CD4-positive, alpha-beta T cell treated with Interleukin-15 for 4 hours (primary cell): ENCODE results near the gene RNF111.
"Not testable (repeated sequence)": the region's sequence is repeated elsewhere in the genome, so short reads cannot be mapped to it uniquely, and the experiment has no call there.

Source experiments
- DNase-seq: peaks from one replicate; pipeline ENCODE4 v3.0.0-alpha.2; 2020; ENCODE audit warnings: low spot score

Gene RNF111

GRCh38 chr15:59059076-59059597 lies 71.7 kb downstream of the RNF111 start:
- DNase-seq = no peak

GRCh38 chr15:59060348-59060747 lies 72.9 kb downstream of the RNF111 start:
- no peak for DNase-seq

GRCh38 chr15:59063042-59063441 lies 75.6 kb downstream of the RNF111 start:
- no peak for DNase-seq

- no peak for DNase-seq
These were observed 82.0 kb downstream of the RNF111 start for GRCh38 chr15:59069430-59069829.

DNA sequence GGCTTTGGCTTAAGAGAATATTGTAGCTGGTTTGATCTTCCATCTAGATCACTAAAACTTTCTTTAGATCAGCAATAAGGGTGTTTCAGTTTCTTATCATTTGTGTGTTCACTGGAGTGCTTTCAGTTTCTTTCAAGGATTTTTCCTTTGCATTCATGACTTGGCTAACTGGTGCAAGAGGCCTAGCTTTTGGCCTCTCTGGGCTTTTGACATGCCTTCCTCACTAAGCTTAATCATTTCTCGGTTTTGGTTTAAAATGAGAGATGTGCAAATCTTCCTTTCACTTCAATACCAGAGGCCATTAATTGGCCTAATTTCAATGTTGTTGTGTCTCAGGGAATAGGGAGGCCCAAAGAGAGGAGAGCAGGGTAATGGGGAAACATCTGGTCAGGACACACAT lies 87.1 kb downstream of the RNF111 start:
- DNase-seq = no peak

DNA sequence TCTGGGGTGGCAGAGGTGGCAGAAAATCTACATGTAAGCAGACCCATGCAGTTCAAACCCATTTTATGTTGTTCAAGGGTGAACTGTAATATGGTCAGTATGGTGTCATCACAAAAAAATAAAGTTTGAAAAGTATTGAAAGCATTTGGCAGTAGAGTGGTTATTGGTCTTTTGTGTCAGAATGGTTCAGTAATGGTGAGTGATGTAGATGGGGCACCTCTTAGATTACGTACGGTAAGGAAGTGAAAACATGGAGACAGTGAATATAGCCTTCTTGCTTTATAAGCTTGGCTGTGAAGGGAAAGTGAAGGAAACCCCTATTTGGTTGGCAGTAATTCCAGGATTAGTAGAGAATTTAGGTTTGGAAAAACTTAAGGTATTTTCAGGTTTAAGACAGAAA lies 100.3 kb downstream of the RNF111 start:
- DNase-seq = no peak

DNA sequence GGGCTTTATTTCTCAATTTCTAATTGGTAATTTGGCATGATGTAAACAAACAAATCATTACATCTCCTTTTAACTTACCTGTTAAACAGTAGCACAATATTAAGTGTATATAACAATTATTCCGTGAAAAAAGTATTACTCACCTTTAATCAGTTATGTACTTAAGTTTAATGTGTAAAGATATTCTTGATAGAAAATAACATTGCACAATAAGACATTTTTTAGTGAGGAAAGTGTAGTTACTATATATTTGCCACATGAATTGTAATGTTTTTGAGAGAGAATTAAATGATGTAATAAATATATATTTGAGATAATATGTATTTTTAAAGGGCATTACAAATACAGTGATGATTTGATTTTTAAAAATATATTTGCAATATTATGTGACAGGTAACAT lies 106.6 kb downstream of the RNF111 start:
- DNase-seq = no peak

- no peak for DNase-seq
These were observed 109.0 kb downstream of the RNF111 start for GRCh38 chr15:59096429-59096828.

- no peak for DNase-seq
These were observed 111.8 kb downstream of the RNF111 start for GRCh38 chr15:59099162-59099685.

GRCh38 chr15:59104602-59104911 lies 117.1 kb downstream of the RNF111 start:
- no peak for DNase-seq

DNA sequence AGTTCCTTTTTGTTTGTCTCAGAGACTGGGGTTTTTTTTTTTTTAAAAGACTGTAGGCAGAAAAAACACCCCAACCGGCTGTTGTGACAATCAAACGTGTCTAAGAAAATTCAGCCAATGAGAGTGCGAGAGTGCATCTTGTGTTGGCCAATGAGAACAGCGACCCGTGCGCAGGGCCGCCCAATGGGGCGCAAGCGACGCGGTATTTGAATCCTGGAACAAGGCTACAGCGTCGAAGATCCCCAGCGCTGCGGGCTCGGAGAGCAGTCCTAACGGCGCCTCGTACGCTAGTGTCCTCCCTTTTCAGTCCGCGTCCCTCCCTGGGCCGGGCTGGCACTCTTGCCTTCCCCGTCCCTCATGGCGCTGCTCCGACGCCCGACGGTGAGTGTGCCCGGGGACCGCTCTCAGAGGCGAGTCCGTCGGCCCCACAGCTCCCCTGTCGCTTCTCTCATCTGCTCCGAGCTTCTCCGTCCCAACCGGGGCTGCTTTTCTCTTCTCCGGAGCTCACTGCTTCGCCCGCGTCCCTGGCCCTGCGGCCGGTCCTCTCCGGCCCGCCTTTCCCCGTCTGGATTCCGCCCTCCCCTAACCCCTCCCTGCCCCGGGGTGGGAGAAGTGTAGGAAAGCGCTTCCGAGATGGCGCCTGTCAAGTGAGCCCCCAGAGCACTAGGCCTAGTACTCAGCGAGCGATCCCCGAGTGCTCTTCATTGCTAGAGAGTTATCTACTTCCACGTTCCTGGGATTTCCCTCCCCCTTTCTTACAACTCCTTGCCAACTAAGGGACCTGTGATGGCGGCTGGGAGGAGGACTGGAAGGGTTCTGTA lies 117.7 kb downstream of the RNF111 start, which contains the start of gene CCNB2:
Gene CCNB2, plus strand, starts transcription at position 235 of the 821 bp plus-strand sequence. Its CDS starts 123 bp downstream, at position 358.
- peak; percentile 88 for DNase-seq

GRCh38 chr15:59105854-59106253 lies 118.4 kb downstream of the RNF111 start:
- DNase-seq = no peak

- no peak for DNase-seq
These were observed 123.8 kb downstream of the RNF111 start for GRCh38 chr15:59111251-59111650.

GRCh38 chr15:59115047-59115446 lies 127.6 kb downstream of the RNF111 start:
- no peak for DNase-seq

DNA sequence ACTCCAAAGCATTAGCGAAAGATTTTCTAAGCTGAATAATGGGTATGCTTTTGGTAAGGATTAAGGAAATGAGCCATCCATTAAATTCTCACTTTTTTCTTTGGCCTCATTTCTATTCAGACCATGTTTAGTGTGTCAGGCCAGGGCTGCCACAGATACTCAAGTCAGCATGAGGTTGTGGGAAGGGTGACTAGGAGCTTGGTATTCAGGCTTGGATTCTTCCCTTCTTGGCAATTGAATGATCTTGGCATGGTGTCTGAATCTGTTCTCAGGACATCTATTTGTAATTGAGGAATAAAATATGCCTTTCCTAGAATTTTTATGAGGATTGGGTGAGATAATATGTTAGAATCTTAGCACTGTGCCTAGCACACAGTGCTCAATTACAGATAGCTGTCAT lies 128.7 kb downstream of the RNF111 start:
- no peak for DNase-seq

DNA sequence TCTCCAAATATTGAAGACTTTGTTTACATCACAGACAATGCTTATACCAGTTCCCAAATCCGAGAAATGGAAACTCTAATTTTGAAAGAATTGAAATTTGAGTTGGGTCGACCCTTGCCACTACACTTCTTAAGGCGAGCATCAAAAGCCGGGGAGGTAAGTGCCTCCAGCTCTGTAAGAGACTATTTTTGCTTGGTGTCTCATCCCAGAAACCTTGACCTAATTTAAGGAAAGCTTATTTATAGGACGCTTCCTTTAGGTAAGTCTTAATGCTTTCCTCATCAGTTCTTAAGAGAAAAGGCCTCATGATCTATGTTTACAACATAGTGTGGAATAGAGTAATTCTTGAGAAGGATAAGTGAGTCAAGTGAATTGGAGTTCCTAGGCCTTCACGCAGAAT lies 129.3 kb downstream of the RNF111 start:
- no peak for DNase-seq

DNA sequence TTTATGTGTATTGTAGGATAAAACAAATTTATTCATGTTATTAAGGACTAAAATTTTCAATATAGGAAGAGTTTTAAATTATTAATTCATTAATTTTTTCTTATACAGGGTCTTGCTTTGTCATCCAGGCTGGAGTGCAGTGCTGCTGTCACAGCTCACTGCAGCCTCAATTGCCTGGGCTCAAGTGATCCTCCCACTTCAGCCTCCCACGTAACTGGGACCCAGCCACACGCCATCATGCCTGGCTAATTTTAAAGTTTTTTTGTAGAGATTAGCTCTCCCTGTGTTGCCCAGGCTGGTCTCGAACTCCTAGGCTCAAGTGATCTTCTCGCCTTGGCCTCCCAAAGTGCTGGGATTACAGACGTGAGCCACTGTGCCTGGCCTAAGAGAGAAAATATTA lies 132.2 kb downstream of the RNF111 start:
- DNase-seq = no peak

DNA sequence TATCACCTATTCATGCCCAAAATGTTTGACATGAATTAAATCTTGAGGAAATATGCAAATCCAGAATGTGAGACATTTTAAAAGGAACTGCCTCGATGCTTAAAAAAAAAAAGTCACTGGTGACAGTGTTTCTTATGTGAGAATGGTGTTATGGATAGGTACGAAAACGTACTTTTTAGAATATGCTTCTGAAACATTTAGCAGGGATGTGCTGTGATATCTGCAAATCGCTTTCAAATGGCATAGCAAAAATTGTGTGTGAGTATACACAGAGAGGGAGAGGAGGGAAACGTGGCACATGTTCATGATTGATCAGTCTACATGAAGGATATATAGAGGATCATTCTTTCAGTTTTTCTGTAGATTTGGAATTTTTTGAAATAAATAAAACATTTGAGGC lies 133.5 kb downstream of the RNF111 start:
- no peak for DNase-seq

- no peak for DNase-seq
These were observed 136.8 kb downstream of the RNF111 start for GRCh38 chr15:59124261-59124660.

DNA sequence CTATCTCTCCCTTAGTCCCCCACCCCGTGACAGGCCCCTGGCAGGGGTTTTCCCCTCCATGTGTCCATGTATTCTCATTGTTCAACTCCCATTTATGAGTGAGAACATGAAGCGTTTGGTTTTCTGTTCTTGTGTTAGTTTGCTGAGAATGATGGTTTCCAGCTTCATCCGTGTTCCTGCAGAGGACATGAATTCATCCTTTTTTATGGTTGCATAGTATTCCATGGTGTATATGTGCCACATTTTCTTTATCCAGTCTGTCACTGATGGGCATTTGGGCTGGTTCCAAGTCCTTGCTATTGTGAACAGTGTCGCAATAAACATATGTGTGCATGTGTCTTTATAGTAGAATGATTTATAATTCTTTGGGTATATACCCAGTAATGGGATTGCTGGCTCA lies 138.2 kb downstream of the RNF111 start:
- DNase-seq = not testable (repeated sequence)

DNA sequence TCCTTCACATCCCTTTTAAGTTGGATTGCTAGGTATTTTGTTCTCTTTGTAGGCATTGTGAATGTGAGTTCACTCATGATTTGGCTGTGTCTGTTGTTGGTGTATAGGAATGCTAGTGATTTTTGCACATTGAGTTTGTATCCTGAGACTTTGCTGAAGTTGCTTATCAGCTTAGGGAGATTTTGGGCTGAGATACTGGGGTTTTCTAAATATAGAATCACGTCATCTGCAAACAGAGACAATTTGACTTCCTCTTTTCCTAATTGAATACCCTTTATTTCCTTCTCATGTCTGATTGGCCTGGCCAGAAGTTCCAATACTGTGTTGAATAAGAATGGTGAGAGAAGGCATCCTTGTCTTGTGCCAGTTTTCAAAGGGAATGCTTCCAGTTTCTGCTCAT lies 139.8 kb downstream of the RNF111 start:
- not testable (repeated sequence) for DNase-seq

DNA sequence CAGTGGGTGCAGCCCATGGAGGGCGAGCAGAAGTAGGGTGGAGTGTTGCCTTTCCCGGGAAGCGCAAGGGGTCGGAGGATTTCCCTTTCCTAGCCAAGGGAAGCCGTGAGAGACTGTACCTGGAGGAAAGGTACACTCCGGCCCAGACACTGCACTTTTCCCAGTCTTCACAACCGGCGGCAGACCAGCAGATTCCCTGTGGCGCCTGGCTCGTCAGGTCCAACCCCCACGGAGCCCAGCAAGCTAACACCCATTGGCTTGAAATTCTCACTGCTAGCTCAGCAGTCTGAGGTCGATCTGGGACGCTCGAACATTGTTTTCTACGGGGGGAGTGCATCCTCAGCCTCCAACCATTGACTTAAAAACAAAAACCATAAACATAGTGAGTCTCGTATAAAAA lies 144.0 kb downstream of the RNF111 start:
- no peak for DNase-seq

- DNase-seq = no peak
These were observed 144.6 kb downstream of the RNF111 start for GRCh38 chr15:59131969-59132562.
